Uterus (tissue), 2 donors: ENCODE measurements around the gene TEX55.

Experiments used
- POLR2A ChIP-seq, 2 donors: fragments of 450-650 bp; IDR thresholded peaks; one replicate each; pipeline ENCODE4 v1.6.1; 2016; ENCODE audit warnings: antibody characterized with exemption in 2 of 2, mild to moderate bottlenecking in 1 of 2, moderate library complexity in 1 of 2
- TF ChIP-seq, protein P1 (sequence below), 4 experiments: fragments of 200-600 bp in 2 of 4; fragments of 450-650 bp in 2 of 4; sonication (generic) in 2 of 4; IDR thresholded peaks; one replicate each; pipeline ENCODE4 v1.5.1; 2016 to 2019; ENCODE audit warnings: antibody characterized with exemption in 4 of 4, mild to moderate bottlenecking in 2 of 4, moderate library complexity in 1 of 4

DNA sequence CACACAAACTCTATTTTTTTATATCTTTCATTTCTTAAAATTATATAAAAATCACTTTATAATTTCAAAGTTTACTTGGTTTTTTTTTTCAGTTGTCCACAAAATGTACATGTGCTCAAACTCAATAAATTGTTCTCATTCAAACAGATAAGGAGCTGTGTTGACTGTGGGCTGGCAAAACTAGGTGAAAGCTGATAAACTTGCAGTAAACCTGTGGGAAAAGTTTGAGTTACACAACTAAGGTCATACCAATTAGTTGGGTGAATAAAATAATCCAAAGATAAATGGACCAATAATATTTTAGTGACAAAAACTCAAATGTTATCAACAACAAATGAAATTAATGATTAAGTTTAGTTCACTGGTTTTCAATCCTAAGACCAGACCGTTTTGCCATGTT is 14.8 kb downstream of the TEX55 start:
- TF ChIP-seq, protein P1, sequence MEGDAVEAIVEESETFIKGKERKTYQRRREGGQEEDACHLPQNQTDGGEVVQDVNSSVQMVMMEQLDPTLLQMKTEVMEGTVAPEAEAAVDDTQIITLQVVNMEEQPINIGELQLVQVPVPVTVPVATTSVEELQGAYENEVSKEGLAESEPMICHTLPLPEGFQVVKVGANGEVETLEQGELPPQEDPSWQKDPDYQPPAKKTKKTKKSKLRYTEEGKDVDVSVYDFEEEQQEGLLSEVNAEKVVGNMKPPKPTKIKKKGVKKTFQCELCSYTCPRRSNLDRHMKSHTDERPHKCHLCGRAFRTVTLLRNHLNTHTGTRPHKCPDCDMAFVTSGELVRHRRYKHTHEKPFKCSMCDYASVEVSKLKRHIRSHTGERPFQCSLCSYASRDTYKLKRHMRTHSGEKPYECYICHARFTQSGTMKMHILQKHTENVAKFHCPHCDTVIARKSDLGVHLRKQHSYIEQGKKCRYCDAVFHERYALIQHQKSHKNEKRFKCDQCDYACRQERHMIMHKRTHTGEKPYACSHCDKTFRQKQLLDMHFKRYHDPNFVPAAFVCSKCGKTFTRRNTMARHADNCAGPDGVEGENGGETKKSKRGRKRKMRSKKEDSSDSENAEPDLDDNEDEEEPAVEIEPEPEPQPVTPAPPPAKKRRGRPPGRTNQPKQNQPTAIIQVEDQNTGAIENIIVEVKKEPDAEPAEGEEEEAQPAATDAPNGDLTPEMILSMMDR (IDR thresholded peaks at IDR 0.05): no peak
- TF ChIP-seq POLR2A (IDR thresholded peaks at IDR 0.05): no peak
